PC-9 (cell line): ENCODE data around the gene ROBO4. TPM values are rescaled to one million over a fixed set of nuclear protein-coding genes. Genes with fewer than 3 reads are reported as not detected.

Source experiments
- Bru-seq: library from RNA; stranded (reverse); fragments of 400-500 nt; gene quantifications from one replicate; lab custom pipeline; 2021; lab: Mats Ljungman, UMichigan
- BruChase-seq, 2 experiments: library from RNA; stranded (reverse); fragments of 400-500 nt; gene quantifications; one replicate each; lab custom pipeline; 2021; lab: Mats Ljungman, UMichigan
- BruUV-seq: library from RNA; stranded (reverse); fragments of 400-500 nt; replicated peaks from 2 replicates; lab custom pipeline; 2021; lab: Mats Ljungman, UMichigan
- CTCF ChIA-PET: fragments of 300-600 bp; sonication (Branson Sonifier 250); formaldehyde crosslinking; loops from one replicate; lab custom pipeline; 2022; ENCODE audit warnings: antibody characterized with exemption; lab: Charles Lee
- POLR2A ChIA-PET: fragments of 300-600 bp; sonication (Branson Sonifier 250); formaldehyde crosslinking; loops from one replicate; lab custom pipeline; 2022; ENCODE audit warnings: antibody characterized with exemption; ENCODE audit not compliant: unreplicated experiment; lab: Charles Lee
- DNase-seq, 2 experiments: peaks; one replicate each; pipeline versions ENCODE4 v3.0.0 to v3.0.0-alpha.2; 2015 to 2022; ENCODE audit warnings: mixed read lengths in 1 of 2
- H2AFZ ChIP-seq: fragments of 200-600 bp; sonication (generic); 2 replicates; pipeline ENCODE4 v1.8.1; 2017; ENCODE audit warnings: antibody characterized with exemption
- H3F3A ChIP-seq: fragments of 200-600 bp; sonication (generic); 2 replicates; pipeline ENCODE4 v1.8.1; 2017; ENCODE audit warnings: antibody characterized with exemption, mild to moderate bottlenecking, low read depth; ENCODE audit not compliant: insufficient read depth
- H3K27ac ChIP-seq: fragments of 200-600 bp; sonication (generic); 2 replicates; pipeline ENCODE4 v1.6.1; 2016; ENCODE audit warnings: mixed run types
- H3K27me3 ChIP-seq: fragments of 200-600 bp; sonication (generic); 2 replicates; pipeline ENCODE4 v1.6.1; 2016; ENCODE audit warnings: low read depth, mixed run types; ENCODE audit not compliant: insufficient read depth
- H3K36me3 ChIP-seq: fragments of 200-600 bp; sonication (generic); 2 replicates; pipeline ENCODE4 v1.6.1; 2016; ENCODE audit warnings: low read depth, mixed run types
- H3K4me1 ChIP-seq: fragments of 200-600 bp; sonication (generic); replicated peaks from 2 replicates; pipeline ENCODE4 v1.6.1; 2016; ENCODE audit warnings: mixed run types; ENCODE audit not compliant: insufficient read depth
- H3K4me2 ChIP-seq: fragments of 200-600 bp; sonication (generic); 2 replicates; pipeline ENCODE4 v1.6.1; 2017; ENCODE audit warnings: mixed run types
- H3K4me3 ChIP-seq: fragments of 200-600 bp; sonication (generic); 2 replicates; pipeline ENCODE4 v1.6.1; 2016; ENCODE audit warnings: mixed run types
- H3K79me2 ChIP-seq: fragments of 200-600 bp; sonication (generic); 2 replicates; pipeline ENCODE4 v1.6.1; 2017; ENCODE audit warnings: low read depth, mixed run types
- H3K9me2 ChIP-seq: fragments of 200-600 bp; sonication (generic); 2 replicates; pipeline ENCODE4 v1.8.1; 2017; ENCODE audit warnings: mild to moderate bottlenecking; ENCODE audit not compliant: insufficient read depth
- H3K9me3 ChIP-seq: fragments of 200-600 bp; sonication (generic); 2 replicates; pipeline ENCODE4 v1.8.1; 2016; ENCODE audit warnings: low read depth; ENCODE audit not compliant: insufficient read depth
- H4K20me1 ChIP-seq: fragments of 200-600 bp; sonication (generic); 2 replicates; pipeline ENCODE4 v1.8.1; 2017; ENCODE audit not compliant: insufficient read depth
- CTCF ChIP-seq: fragments of 200-600 bp; sonication (generic); conservative IDR thresholded peaks from 2 replicates; pipeline ENCODE4 v1.6.1; 2017; ENCODE audit warnings: mixed run types, antibody characterized with exemption, mild to moderate bottlenecking, moderate library complexity
- EZH2 ChIP-seq: fragments of 200-600 bp; sonication (generic); IDR thresholded peaks from 2 replicates; pipeline ENCODE4 v1.8.0; 2017; ENCODE audit warnings: antibody characterized with exemption, low read depth
- intact Hi-C: fragments of 100-400 bp; cut with micrococcal nuclease; formaldehyde crosslinking; loops from one replicate; pipeline ENCODE4 v1.10.0; 2022; ENCODE audit not compliant: unreplicated experiment
- long read RNA-seq: library from polyadenylated mRNA; stranded (forward); transcript quantifications from one replicate; pipeline ENCODE4 v2.0.0, GENCODE V29; 2022
- total RNA-seq: library from RNA; stranded (reverse); gene quantifications from 2 replicates; pipeline ENCODE4 v1.2.3, GENCODE V29; 2021

The ROBO4 gene
- 0.20 TPM in 1 of 2 replicates, not detected in the other for total RNA-seq
- percentile 11 among the genes with signal in this experiment for Bru-seq, nascent RNA
- BruChase-seq, experiment 1, labeled RNA remaining after a 2-hour chase = percentile 5 among the genes with signal in this experiment
- percentile 13 among the genes with signal in this experiment for BruChase-seq, experiment 2, labeled RNA remaining after a 6-hour chase
- long read RNA-seq, partial matches to known transcripts = 1 of 1 reads
- long read RNA-seq, other reads (novel, unspliced or antisense) = 0 of 1 reads

GRCh38 chr11:124897674-124898262 lies at the start of gene ROBO4:
Gene ROBO4 (minus strand): TSS chr11:124897865. CDS start chr11:124897795, 70 bp downstream.
- TF ChIP-seq EZH2 (no peak), CTCF (no peak)
- intact Hi-C loops = no loop called here
- POLR2A ChIA-PET = no interaction called here
- Histone ChIP-seq H3K4me3 (no peak within 1 kb of the TSS), H3K36me3 (no peaks in the 10 kb centered on the region), H3K27ac (peak within 1 kb of the TSS; percentile 72), H4K20me1 (no peaks in the 10 kb centered on the region), H3K79me2 (no peaks in the 10 kb centered on the region), H3K9me2 (no peaks in the 10 kb centered on the region), H3F3A (peaks cover 16% of the 10 kb centered on the region; the same call in 1 of the 2 replicates), H3K9me3 (no peaks in the 10 kb centered on the region), H2AFZ (0 out of 2 replicates have a peak within 1 kb of the TSS, but pooled peaks have one; percentile 20), H3K4me2 (peak within 1 kb of the TSS; percentile 27), H3K4me1 (peaks cover 34% of the 10 kb centered on the region), H3K27me3 (no peaks in the 10 kb centered on the region)
- DNase-seq = no peak
- no TSS peak for BruUV-seq
- CTCF ChIA-PET = interaction anchor here (1.4 kb wide), 1 partner anchor 21 kb away, joined by 8 read pairs; no protein-coding TSS in a partner anchor

- no peak for DNase-seq
- intact Hi-C loops = no loop called here
- BruUV-seq = no TSS peak
- ChIA-PET CTCF (no interaction called here), POLR2A (no interaction called here)
- Histone ChIP-seq H3K9me2 (no peaks in the 10 kb centered on the region), H3K4me3 (no peak overlapping the region), H3K27ac (no peak overlapping the region), H4K20me1 (no peaks in the 10 kb centered on the region), H3K79me2 (no peaks in the 10 kb centered on the region), H3F3A (no peaks in the 10 kb centered on the region), H2AFZ (no peak overlapping the region), H3K36me3 (no peaks in the 10 kb centered on the region), H3K4me1 (0 out of 2 replicates have a peak, but pooled peaks cover 4% of the 10 kb centered on the region), H3K9me3 (no peaks in the 10 kb centered on the region), H3K4me2 (no peak overlapping the region), H3K27me3 (0 out of 2 replicates have a peak, but pooled peaks cover 2% of the 10 kb centered on the region)
- TF ChIP-seq EZH2 (no peak), CTCF (no peak)
Observed at GRCh38 chr11:124946735-124947141, 49.1 kb upstream of the ROBO4 start.

GRCh38 chr11:124945826-124946225 lies 48.2 kb upstream of the ROBO4 start:
- H4K20me1 ChIP-seq = no peaks in the 10 kb centered on the region
- H2AFZ ChIP-seq = no peak overlapping the region
- TF ChIP-seq EZH2 (no peak), CTCF (no peak)
- H3K4me2 ChIP-seq = no peak overlapping the region
- intact Hi-C loops = no loop called here
- ChIA-PET CTCF (no interaction called here), POLR2A (no interaction called here)
- BruUV-seq = no TSS peak
- H3K36me3 ChIP-seq = no peaks in the 10 kb centered on the region
- no peak for DNase-seq
- H3K4me1 ChIP-seq = 0 out of 2 replicates have a peak, but pooled peaks cover 4% of the 10 kb centered on the region
- no peak overlapping the region for H3K27ac ChIP-seq
- no peaks in the 10 kb centered on the region for H3K9me2 ChIP-seq
- 0 out of 2 replicates have a peak, but pooled peaks cover 2% of the 10 kb centered on the region for H3K27me3 ChIP-seq
- no peaks in the 10 kb centered on the region for H3F3A ChIP-seq
- no peak overlapping the region for H3K4me3 ChIP-seq
- H3K79me2 ChIP-seq = no peaks in the 10 kb centered on the region
- H3K9me3 ChIP-seq = no peaks in the 10 kb centered on the region
